MCF 10A (cell line): ENCODE data around the gene PCNA. TPM values are rescaled to one million over a fixed set of nuclear protein-coding genes. Genes with fewer than 3 reads are reported as not detected.
A peak's percentile ranks its signal among the peaks of the same experiment; 100 is the strongest.

ENCODE experiments used
- BruUV-seq: library from RNA; stranded (reverse); fragments of 400-500 nt; replicated peaks from 2 replicates; lab custom pipeline; 2021; lab: Mats Ljungman, UMichigan
- CTCF ChIA-PET: fragments of 300-600 bp; sonication (Branson Sonifier 250); formaldehyde crosslinking; extraction: SDS; loops from one replicate; lab custom pipeline; 2021; ENCODE audit warnings: antibody characterized with exemption, inconsistent platforms; lab: Yijun Ruan, JAX
- POLR2A ChIA-PET: fragments of 300-600, 350-650 bp; sonication (Branson Sonifier 250); formaldehyde crosslinking; extraction: SDS; loops from one replicate; lab custom pipeline; 2020; ENCODE audit warnings: antibody characterized with exemption, inconsistent platforms; lab: Yijun Ruan, JAX
- DNase-seq: peaks from one replicate; pipeline ENCODE4 v3.0.0-alpha.2; 2018; ENCODE audit not compliant: unreplicated experiment
- H3K27ac Mint-ChIP-seq: one replicate; pipeline ENCODE4 v1.8.0; 2022; ENCODE audit warnings: mild to moderate bottlenecking, low read depth, mixed read lengths; ENCODE audit not compliant: unreplicated experiment
- H3K27me3 Mint-ChIP-seq: one replicate; pipeline ENCODE4 v1.8.0; 2022; ENCODE audit warnings: mixed read lengths; ENCODE audit not compliant: insufficient read depth, unreplicated experiment
- H3K36me3 Mint-ChIP-seq: one replicate; pipeline ENCODE4 v1.8.0; 2022; ENCODE audit warnings: mild to moderate bottlenecking, moderate library complexity, mixed read lengths; ENCODE audit not compliant: insufficient read depth, unreplicated experiment
- H3K4me1 Mint-ChIP-seq: one replicate; pipeline ENCODE4 v1.8.0; 2022; ENCODE audit warnings: mixed read lengths; ENCODE audit not compliant: insufficient read depth, unreplicated experiment
- H3K4me3 Mint-ChIP-seq: one replicate; pipeline ENCODE4 v1.8.0; 2022; ENCODE audit warnings: mild to moderate bottlenecking, moderate library complexity, mixed read lengths; ENCODE audit not compliant: unreplicated experiment
- H3K9me3 Mint-ChIP-seq: one replicate; pipeline ENCODE4 v1.8.0; 2022; ENCODE audit warnings: mixed read lengths; ENCODE audit not compliant: unreplicated experiment
- CTCF ChIP-seq: fragments of 200-600 bp; IDR thresholded peaks from one replicate; pipeline ENCODE4 v1.8.0; 2022; ENCODE audit warnings: antibody characterized with exemption, mild to moderate bottlenecking; ENCODE audit not compliant: unreplicated experiment
- intact Hi-C: fragments of 100-400 bp; cut with micrococcal nuclease; formaldehyde crosslinking; loops from 2 replicates; pipeline ENCODE4 v1.14.1; 2022
- total RNA-seq: library from RNA; stranded (reverse); gene quantifications from 2 replicates; pipeline ENCODE4 v1.2.3, GENCODE V29; 2022

PCNA gene
- total RNA-seq, 1 experiment from 2014 or later = 45.5 TPM

GRCh38 chr20:5070570-5070969 is 49.2 kb downstream of the PCNA start:
- no peaks in the 10 kb centered on the region for H3K9me3 Mint-ChIP-seq
- no peak overlapping the region for H3K4me3 Mint-ChIP-seq
- intact Hi-C loops = no loop called here
- H3K36me3 Mint-ChIP-seq = no peaks in the 10 kb centered on the region
- H3K27ac Mint-ChIP-seq = no peak overlapping the region
- ChIA-PET CTCF (interaction anchor here (1.1 kb wide), 1 partner anchor 334 kb away, joined by 3 read pairs; no protein-coding TSS in a partner anchor), POLR2A (no interaction called here)
- DNase-seq = no peak
- no peak for TF ChIP-seq CTCF
- H3K4me1 Mint-ChIP-seq = peaks cover 38% of the 10 kb centered on the region
- no TSS peak for BruUV-seq
- H3K27me3 Mint-ChIP-seq = no peaks in the 10 kb centered on the region

- ChIA-PET POLR2A (no interaction called here), CTCF (interaction anchor here (2.5 kb wide), 1 partner anchor 31 kb away, joined by 11 read pairs; no protein-coding TSS in a partner anchor)
- intact Hi-C loops = no loop called here
- DNase-seq = no peak
- Mint-ChIP-seq H3K27me3 (no peaks in the 10 kb centered on the region), H3K36me3 (peaks cover under 1% of the 10 kb centered on the region), H3K9me3 (no peaks in the 10 kb centered on the region), H3K27ac (no peak overlapping the region), H3K4me3 (no peak overlapping the region), H3K4me1 (peaks cover 41% of the 10 kb centered on the region)
- no TSS peak for BruUV-seq
- TF ChIP-seq CTCF = no peak
These were observed 49.7 kb downstream of the PCNA start for GRCh38 chr20:5070081-5070480.

GRCh38 chr20:5069141-5069806 is 50.5 kb downstream of the PCNA start:
- H3K27me3 Mint-ChIP-seq = no peaks in the 10 kb centered on the region
- TF ChIP-seq CTCF = no peak
- H3K36me3 Mint-ChIP-seq = peaks cover 6% of the 10 kb centered on the region
- no peak overlapping the region for H3K27ac Mint-ChIP-seq
- H3K9me3 Mint-ChIP-seq = no peaks in the 10 kb centered on the region
- no peak overlapping the region for H3K4me3 Mint-ChIP-seq
- BruUV-seq = no TSS peak
- peaks cover 38% of the 10 kb centered on the region for H3K4me1 Mint-ChIP-seq
- CTCF ChIA-PET = interaction anchor here (0.5 to 2.5 kb wide), 4 partner anchors 10 to 850 kb away, joined by 3 to 11 read pairs (median 4); no protein-coding TSS in a partner anchor
- POLR2A ChIA-PET = interaction anchor here (0.6 to 1.3 kb wide), 2 partner anchors 57 to 114 kb away, joined by 4 read pairs; partner anchors contain the start of gene CDS2
- DNase-seq = no peak
- intact Hi-C loops = loop anchor here (10.0 kb wide), 1 partner anchor 64 kb away; the partner anchor contains the start of gene SLC23A2

GRCh38 chr20:5067877-5068645 is 51.7 kb downstream of the PCNA start:
- peak; percentile 60 for DNase-seq
- no peak for TF ChIP-seq CTCF
- POLR2A ChIA-PET = interaction anchor here (0.6 to 1.3 kb wide), 3 partner anchors 34 to 117 kb away, joined by 3 to 4 read pairs (median 3); partner anchors contain the start of gene CDS2
- intact Hi-C loops = loop anchor here (10.0 kb wide), 1 partner anchor 63 kb away; the partner anchor contains the start of gene SLC23A2
- Mint-ChIP-seq H3K36me3 (peaks cover 6% of the 10 kb centered on the region), H3K4me1 (peaks cover 26% of the 10 kb centered on the region), H3K9me3 (no peaks in the 10 kb centered on the region), H3K27ac (no peak overlapping the region), H3K27me3 (no peaks in the 10 kb centered on the region), H3K4me3 (no peak overlapping the region)
- CTCF ChIA-PET = interaction anchor here (0.6 to 2.5 kb wide), 4 partner anchors 9 to 465 kb away, joined by 3 to 11 read pairs (median 4); no protein-coding TSS in a partner anchor
- BruUV-seq = no TSS peak
